Ishikawa (cell line): ENCODE data around the gene ZNF485.

Source experiments
- CEBPB ChIP-seq: IDR thresholded peaks from 2 replicates; pipeline ENCODE4 v1.6.1; 2012
- CREB1 ChIP-seq: IDR thresholded peaks from 2 replicates; pipeline ENCODE4 v1.6.1; 2012; ENCODE audit warnings: low read depth
- EGR1 ChIP-seq: IDR thresholded peaks from 2 replicates; pipeline ENCODE4 v1.6.1; 2012
- EP300 ChIP-seq: IDR thresholded peaks from 2 replicates; pipeline ENCODE4 v1.6.1; 2012; ENCODE audit warnings: borderline replicate concordance
- FOXM1 ChIP-seq: IDR thresholded peaks from 2 replicates; pipeline ENCODE4 v1.6.1; 2012; ENCODE audit warnings: low read depth, borderline replicate concordance
- MAX ChIP-seq: IDR thresholded peaks from 2 replicates; pipeline ENCODE4 v1.6.1; 2012
- NFIC ChIP-seq: IDR thresholded peaks from 2 replicates; pipeline ENCODE4 v1.6.1; 2012
- RAD21 ChIP-seq: IDR thresholded peaks from 2 replicates; pipeline ENCODE4 v1.6.1; 2012; ENCODE audit warnings: low read depth
- TAF1 ChIP-seq: IDR thresholded peaks from 2 replicates; pipeline ENCODE4 v1.6.1; 2012; ENCODE audit warnings: low read depth, mild to moderate bottlenecking
- TCF12 ChIP-seq: IDR thresholded peaks from 2 replicates; pipeline ENCODE4 v1.6.1; 2012; ENCODE audit warnings: low read depth
- TEAD4 ChIP-seq: IDR thresholded peaks from 2 replicates; pipeline ENCODE4 v1.6.1; 2012
- USF1 ChIP-seq: IDR thresholded peaks from 2 replicates; pipeline ENCODE4 v1.6.1; 2012
- YY1 ChIP-seq: IDR thresholded peaks from 2 replicates; pipeline ENCODE4 v1.6.1; 2012; ENCODE audit warnings: low read depth
- ZBTB7A ChIP-seq: IDR thresholded peaks from 2 replicates; pipeline ENCODE4 v1.6.1; 2012; ENCODE audit warnings: low read depth
- TF ChIP-seq, protein P1 (sequence below): IDR thresholded peaks from 2 replicates; pipeline ENCODE4 v1.6.1; 2012; ENCODE audit warnings: low read depth, mild to moderate bottlenecking

ZNF485 gene

GRCh38 chr10:43658227-43658626, 52.0 kb downstream of the ZNF485 start:
- no peak for TF ChIP-seq TAF1
- no peak for TF ChIP-seq CEBPB
- no peak for TF ChIP-seq USF1
- no peak for TF ChIP-seq FOXM1
- TF ChIP-seq CREB1: no peak
- TF ChIP-seq RAD21: no peak
- TF ChIP-seq EGR1: no peak
- no peak for TF ChIP-seq MAX
- TF ChIP-seq, protein P1, sequence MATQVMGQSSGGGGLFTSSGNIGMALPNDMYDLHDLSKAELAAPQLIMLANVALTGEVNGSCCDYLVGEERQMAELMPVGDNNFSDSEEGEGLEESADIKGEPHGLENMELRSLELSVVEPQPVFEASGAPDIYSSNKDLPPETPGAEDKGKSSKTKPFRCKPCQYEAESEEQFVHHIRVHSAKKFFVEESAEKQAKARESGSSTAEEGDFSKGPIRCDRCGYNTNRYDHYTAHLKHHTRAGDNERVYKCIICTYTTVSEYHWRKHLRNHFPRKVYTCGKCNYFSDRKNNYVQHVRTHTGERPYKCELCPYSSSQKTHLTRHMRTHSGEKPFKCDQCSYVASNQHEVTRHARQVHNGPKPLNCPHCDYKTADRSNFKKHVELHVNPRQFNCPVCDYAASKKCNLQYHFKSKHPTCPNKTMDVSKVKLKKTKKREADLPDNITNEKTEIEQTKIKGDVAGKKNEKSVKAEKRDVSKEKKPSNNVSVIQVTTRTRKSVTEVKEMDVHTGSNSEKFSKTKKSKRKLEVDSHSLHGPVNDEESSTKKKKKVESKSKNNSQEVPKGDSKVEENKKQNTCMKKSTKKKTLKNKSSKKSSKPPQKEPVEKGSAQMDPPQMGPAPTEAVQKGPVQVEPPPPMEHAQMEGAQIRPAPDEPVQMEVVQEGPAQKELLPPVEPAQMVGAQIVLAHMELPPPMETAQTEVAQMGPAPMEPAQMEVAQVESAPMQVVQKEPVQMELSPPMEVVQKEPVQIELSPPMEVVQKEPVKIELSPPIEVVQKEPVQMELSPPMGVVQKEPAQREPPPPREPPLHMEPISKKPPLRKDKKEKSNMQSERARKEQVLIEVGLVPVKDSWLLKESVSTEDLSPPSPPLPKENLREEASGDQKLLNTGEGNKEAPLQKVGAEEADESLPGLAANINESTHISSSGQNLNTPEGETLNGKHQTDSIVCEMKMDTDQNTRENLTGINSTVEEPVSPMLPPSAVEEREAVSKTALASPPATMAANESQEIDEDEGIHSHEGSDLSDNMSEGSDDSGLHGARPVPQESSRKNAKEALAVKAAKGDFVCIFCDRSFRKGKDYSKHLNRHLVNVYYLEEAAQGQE: no peak
- TF ChIP-seq YY1: no peak
- no peak for TF ChIP-seq NFIC
- no peak for TF ChIP-seq TCF12
- no peak for TF ChIP-seq TEAD4
- no peak for TF ChIP-seq ZBTB7A

DNA sequence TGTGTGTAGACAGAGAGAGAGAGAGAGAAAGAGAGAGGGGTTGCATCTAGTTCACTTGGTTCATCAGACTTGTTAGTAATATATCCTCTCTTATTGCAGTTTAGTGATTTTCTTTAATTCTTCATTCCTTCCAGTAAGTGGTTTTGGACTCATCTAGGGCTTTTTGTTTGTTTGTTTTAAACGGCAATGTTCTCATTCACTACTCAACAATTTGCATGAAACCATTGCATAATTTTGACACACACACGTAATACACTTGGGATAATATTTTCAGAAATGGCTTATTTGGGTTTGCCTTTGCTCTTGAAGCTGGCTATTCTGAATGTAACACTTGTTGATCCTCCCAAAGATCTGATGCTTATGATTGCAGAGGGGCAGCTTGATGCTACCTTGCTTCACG, 58.8 kb downstream of the ZNF485 start:
- no peak for TF ChIP-seq FOXM1
- no peak for TF ChIP-seq USF1
- TF ChIP-seq EP300: no peak
- TF ChIP-seq RAD21: no peak

GRCh38 chr10:43666552-43666951, 60.3 kb downstream of the ZNF485 start:
- TF ChIP-seq TCF12 (no peak), FOXM1 (no peak), USF1 (no peak), YY1 (no peak), EP300 (no peak), EGR1 (no peak)

DNA sequence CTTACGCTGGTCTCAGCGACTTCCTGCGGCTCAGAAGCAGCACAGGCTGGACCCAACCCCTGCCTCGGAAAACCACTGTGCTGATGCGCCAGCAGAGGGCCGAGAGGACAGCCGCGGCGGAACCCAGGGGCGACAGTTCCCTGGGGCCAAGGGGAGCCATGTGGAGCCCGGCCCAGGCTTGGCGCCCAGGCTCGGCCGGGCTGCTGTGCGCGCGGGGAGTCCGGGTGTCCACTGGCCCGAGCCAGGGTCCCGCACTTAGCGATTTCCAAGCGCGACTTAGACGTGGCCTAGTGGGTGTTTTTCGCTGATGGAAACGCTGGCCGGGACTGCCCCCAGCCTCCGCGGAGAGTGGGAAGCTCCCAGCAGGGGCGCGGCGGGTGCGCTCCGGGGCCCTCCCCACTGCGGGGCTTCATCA, 61.1 kb downstream of the ZNF485 start:
- TF ChIP-seq ZBTB7A (no peak), TAF1 (no peak), FOXM1 (no peak), EP300 (no peak), TCF12 (no peak), RAD21 (no peak), EGR1 (no peak), USF1 (no peak), NFIC (no peak)
